HG03095 (cell line): Measurements from ENCODE around the gene SRSF3.
"Not testable (repeated sequence)": the region's sequence is repeated elsewhere in the genome, so short reads cannot be mapped to it uniquely, and the experiment has no call there.

Source experiments
- ATAC-seq: cut with Tn5 transposase; IDR thresholded peaks from one replicate; pipeline ENCODE4 v1.9.1; 2021; ENCODE audit warnings: moderate library complexity; ENCODE audit not compliant: unreplicated experiment

Gene SRSF3

DNA sequence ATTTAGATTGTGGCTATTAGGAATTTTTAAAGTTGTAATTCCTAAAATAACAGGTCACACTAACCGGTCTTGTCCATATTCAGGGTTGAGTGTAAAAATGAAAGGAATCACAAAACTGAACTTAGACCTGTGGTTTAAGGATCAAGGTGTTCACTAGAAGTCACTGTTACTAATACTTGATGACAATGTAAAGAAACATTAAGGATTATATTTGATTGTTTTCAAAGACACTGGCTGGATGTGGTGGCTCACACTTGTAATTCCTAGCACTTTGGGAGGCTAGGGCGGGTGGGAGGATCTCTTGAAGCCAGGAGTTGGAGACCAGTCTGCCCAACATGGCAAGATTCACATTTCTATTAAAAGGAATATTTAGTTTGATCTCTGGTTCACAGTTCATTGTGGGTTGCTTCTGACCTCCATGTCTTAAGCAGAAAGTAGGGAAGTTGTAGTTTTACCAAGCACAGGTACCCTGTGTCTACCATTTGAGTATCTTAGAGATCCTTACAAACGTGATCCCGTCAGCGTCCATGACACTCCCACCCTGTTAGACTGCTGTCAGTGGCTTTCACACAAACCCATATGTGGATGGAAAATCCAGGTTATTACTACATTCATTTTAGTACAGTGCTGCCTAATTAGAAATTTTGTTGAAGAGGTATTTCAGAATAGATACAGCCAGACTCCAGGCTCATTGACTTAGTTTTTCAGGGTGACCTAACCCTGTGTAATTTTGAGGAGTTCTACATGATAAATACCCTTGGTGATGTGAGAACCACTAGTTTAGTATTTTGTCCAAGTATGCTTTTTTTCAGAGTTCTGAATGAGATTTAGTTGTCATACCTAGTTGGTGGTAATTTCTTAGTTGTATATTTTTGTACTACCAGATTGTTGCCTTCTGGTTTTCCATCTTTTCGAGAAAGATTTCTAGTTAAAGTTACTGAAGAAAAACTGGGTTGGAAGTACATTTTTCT lies 10.2 kb downstream of the SRSF3 start:
- no peak for ATAC-seq

DNA sequence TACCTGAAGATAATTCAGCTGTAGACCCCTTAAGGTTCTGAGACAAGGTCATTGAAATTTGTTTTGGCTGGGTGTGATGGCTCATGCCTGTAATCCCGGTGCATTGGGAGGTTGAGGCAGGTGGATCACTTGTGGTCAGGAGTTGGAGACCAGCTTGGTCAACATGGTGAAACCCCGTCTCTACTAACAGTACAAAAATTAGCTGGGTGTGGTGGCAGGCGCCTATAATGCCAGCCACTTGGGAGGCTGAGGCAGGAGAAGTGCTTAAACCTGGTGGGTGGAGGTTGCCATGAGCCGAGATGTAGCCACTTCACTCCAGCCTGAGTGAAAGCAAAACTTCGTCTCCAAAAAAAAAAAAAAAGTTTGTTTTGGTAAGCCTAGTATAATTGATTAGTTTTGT lies 11.0 kb downstream of the SRSF3 start:
- ATAC-seq = no peak

DNA sequence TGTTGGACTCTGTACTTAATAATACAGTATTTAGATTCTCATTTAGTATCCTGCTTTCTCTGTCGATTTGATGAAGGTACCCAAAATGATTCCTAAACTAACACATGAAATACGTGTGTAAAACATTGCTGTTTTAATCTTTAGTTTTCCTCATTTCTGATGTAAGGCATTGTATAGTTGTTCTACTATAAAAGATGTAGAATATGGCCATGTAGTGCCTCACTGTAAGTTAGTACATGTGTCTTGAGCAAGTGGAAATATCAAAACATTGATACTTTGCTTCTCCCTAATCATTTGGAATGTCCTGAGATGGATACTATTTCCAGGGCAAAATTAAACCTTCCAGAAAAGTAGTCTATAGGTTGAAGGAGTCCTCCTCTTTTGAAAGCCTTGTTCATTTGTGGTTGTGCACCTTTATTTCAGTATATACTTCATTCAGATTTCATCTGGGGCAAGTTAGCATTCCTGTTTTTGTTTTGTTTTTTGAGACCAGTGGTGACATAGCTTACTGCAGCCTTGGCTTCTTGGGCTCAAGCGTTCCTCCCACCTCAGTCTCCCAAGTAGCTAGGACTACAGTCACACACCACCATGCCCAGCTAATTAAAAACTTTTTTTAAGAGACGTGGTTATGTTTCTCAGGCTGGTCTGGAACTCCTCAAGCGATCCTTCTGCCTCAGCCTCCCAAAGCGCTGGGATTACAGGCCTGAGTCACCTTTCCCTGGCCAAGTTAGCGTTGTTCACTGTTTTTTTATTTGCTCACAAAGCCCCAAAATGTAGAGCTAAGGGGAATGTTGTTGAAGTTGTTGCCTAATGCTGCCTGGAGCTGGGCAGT lies 11.6 kb downstream of the SRSF3 start:
- no peak for ATAC-seq

DNA sequence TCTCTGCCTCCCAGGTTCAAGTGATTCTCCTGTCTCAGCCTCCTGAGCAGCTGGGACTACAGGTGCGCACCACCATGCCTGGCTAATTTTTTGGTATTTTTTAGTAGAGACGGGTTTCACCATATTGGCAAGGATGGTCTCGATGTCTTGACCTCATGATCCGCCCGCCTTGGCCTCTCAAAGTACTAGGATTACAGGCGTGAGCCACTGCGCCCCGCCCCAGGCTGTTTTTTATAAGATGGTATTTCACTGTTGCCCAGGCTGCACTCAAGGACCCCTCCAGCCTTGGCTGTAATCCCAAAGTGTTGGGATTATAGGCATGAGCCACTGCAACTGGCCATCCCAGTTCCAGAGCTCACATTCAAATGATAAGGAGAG lies 13.1 kb downstream of the SRSF3 start:
- not testable (repeated sequence) for ATAC-seq

DNA sequence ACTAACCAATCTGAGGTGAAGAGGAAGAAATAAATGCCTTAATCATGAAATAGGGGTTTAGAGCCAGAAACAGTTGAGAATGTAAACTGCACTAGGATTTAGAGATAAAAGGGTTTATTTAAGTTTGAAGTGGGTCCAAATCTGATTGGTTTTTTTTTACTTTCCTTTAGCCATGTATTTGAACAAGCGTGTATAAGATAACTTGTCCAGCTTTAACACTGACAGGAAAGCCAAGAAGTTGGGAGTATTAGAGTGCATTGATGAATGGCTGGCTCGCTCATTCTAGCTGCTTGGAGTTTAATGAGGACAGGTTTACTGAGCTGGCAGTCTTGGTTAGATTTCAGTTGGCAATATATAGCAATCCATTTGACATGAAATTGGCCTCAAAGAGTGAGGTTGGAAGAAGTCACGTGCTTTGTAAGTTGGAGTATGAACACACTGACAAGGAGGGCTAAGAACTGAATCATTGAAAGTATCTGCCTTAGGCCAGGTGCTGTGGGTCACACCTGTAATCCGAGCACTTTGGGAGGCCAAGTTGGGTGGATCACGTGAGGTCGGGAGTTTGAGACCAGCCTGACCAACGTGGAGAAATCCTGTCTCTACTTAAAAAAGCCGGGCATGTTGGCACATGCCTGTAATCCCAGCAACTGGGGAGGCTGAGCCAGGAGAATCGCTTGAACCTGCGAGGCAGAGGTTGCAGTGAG lies 13.7 kb downstream of the SRSF3 start:
- ATAC-seq = no peak

DNA sequence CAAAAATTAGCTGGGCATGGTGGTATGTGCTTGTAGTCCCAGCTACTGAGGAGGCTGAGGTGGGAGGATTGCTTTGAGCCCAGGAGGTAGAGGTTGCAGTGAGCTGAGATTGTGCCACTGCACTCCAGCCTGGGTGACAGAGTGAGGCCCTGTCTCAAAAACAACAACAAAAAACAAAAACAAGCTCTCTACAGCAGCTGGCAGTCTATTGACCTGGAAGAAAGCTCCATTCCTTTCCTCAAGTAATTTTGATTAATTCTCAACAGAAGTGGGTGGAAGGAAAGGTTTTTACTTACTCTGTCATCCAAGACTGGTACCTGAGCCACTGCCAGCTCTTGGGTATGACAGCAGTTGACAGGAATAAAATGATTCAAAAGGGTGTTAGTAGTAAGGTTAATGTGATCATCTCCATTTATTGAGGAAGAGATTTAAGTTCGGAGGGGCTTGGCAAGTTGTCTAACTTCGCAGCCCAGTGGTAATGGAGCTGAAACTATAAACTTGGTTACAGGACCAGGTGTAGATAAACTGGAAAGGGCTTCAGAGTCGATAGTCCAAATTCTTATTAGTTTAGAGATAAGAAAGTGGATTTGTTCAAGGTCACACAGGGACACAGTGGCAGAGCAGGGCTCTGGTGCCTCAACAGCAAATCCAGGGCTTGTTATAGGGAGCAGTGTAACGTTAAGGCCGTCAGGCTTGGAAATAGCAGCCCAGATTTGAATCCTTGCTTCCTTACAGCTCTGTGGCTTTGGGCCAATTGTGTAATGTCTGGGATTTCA lies 14.8 kb downstream of the SRSF3 start:
- ATAC-seq = no peak

DNA sequence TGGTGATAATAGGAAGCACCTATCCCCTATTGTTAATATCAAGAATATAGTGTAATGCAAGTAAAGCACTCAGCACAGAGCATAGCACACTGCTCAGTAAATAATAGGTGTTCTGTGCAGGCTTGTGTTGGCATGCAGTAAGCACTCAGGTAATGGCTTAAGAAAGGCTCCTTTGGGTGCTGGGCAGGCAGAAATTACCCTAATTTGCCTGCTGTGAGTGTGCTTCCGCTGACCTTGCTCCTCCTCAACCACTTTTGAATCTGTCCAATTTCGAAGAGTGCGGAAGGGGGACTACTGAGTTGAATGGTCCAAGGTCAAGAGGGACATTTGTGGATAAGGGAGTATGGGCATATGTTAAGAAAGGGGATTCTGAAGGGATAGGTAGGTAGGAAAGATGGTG lies 15.4 kb downstream of the SRSF3 start:
- ATAC-seq = no peak

DNA sequence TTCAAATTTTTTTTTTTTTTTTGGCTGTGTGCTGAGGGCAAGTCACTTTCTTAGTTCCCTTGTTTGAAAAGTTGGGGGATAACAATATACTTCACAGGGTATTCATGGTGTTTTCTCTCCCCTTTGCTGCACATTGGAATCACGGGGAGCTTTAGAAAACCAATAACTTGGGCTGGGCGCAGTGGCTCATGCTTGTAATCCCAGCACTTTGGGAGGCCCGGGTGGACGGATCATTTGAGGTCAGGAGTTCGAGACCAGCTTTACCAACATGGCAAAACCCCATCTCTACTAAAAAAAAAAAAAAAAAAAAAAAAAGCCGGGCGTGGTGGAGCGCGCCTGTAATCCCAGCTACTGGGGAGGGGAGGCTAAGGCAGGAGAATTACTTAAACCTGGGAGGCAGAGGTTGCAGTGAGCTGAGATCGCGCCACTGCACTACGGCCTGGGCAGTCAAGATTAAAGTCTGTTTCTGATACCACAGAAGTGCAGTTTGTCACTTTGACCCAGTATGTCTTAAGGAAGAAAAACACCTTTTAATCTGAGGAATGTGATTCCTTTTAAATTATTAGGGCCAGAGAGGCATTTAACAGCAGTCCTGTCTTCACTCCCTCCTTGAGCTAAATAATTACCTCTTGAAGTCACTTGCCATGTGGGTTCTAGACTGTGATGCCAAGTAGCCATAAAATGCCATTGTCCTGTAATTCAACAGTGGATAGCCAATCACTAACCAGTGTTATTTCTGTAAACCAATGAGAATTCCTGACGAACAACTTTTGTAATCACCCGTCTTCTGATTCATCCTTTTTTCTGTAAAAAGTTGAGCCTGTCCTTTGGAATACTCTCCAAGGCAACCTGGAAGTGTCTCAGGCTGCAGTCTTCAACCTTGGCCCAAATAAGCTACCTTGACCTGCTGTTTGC lies 16.1 kb downstream of the SRSF3 start:
- ATAC-seq = no peak

DNA sequence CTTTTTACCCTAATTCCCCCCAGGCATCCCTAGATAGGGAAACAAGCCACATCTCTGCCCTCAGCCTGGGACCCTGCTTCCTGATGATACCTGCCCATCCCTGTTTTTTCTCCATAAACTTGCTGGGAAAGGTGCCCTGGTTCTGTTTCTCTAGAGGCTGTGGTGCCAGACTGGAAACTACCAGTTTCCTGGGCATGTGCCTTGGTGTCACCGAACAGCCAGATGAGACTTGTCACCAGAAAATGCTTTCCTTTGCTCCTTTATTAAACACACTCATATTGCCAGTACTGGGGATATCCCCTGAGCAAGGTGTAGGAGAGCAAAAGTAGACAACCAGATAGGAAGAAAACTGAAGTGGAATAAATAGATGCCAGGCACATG lies 16.8 kb downstream of the SRSF3 start:
- no peak for ATAC-seq

DNA sequence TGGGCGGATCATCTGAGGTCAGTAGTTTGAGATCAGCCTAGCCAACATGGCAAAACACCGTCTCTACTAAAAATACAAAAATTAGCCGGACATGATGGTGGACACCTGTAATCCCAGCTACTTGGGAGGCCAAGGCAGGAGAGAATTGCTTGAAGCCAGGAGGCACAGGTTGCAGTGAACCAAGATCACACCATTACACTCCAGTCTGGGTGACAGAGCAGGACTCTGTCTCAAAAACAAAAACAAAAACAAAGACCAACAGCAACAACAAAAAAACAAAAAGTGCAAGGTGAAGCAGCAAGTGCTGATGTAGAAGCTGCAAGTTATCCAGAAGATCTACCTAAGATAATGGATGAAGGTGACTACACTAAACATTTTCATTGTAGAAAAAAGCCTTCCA lies 17.5 kb downstream of the SRSF3 start:
- ATAC-seq = not testable (repeated sequence)

DNA sequence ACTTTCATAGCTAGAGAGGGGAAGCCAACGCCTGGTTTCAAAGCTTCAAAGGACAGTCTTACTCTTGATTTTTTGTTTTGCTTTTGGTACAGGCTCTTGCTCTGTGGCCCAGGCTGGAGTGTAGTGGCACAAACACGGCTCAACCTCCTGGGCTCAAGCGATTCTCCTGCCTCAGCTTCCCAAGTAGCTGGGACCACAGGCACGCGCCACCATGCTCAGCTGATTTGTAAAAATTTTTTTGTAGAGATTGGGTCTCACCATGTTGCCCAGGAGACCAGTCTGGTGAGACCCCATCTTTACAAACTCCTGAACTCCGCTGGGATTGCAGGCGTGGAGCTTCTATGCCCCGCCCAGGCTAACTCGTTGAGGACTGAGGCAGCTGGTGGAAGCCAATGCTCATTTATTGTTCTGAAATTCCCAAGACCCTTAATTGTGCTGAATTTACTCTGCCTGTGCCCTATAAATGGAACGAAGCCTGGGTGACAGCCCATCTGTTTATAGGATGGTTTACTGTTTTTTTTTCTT lies 18.0 kb downstream of the SRSF3 start:
- no peak for ATAC-seq

DNA sequence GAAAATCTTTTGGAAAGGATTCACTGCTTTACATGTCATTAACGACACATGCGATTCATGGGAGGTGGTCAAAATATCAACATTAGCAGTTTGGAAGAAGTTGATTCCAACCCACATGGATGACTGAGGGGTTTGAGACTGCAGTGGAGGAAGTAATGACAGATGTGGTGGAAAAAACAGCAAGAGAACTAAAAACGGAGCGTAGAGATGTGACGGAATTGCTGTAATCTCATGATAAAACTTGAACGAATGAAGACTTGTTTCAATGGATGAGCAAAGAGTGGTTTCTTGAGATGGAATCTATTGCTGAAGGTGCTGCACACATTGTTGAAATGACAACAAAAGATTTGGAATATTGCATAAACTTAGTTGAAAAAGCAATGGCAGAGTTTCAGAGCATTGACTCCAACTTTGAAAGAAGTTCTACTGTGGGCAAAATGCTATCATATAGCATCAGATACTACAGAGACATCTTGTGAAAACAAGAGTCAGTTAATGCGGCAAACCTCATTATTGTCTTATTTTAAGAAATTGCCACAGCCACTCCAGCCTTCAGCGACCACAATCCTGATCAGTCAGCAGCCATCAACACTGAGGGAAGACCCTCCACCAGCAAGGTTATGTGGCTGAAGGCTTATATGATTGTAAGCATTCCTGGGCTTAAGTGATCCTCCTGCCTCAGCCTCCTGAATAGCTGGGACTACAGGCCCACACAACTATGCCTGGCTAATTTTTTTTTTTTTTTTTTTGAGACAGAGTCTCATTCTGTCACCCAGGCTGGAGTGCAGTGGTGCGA lies 19.2 kb downstream of the SRSF3 start:
- no peak for ATAC-seq

DNA sequence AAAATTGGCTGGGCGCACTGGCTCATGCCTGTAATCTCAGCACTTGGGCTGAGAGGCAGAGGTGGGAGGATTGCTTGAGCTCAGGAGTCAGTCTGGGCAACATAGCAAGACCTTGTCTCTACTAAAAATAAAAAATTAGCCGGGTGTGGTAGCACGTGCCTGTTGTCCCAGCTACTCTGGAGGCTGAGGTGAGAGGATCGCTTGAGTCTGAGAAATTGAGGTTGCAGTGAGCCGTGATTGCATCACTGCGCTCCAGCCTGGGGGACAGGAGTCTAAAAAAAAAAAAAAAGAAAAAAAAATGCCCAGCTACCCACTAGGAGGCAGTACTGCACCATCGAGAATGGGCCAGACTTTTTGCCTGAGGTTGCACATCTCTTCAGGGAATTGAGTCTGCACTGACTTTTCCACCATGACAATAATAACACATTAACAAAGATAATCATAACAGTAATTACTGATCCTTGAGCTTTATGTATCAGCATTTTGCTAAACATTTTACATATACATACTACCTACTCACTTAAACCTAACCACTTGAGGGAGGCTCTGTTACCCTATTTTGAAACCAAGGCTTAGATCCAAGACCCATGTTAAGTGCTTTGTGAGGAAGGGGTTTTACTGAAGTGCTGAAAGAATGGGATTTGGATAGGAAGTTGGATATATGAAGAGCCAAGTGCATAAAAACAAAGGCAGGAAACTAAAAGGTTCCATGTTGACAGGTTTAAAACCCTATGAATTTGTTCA lies 21.0 kb downstream of the SRSF3 start:
- ATAC-seq = no peak

DNA sequence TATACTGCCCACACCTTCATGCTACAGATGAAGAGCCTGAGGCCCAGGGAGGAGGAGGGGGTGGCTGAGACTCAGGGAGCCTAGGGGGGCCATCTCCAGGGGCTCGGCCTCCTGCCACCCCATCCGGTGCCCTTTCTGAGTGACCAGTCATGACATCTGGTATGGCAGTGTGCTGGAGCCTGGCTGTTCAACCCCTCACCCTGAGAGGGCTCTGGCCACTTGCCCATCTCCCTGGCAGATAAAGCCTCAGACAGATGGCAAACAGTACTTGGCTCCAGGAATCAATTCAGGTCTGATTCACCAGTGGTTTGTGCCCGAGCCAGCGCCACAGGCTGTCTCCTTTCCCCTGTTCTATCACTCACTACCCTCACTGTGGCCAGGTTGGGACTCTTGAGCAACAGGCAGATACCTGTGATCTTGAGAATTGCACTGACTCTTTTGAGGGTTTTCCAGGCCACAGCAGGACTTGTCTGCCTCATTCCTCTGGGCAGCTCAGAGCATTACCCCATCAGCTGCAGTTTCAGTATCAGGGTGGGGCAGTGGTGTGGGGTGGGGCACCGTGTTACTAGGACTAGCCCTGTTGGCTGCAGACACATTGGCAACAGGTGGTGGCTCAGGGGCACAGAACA lies 22.8 kb downstream of the SRSF3 start:
- no peak for ATAC-seq

DNA sequence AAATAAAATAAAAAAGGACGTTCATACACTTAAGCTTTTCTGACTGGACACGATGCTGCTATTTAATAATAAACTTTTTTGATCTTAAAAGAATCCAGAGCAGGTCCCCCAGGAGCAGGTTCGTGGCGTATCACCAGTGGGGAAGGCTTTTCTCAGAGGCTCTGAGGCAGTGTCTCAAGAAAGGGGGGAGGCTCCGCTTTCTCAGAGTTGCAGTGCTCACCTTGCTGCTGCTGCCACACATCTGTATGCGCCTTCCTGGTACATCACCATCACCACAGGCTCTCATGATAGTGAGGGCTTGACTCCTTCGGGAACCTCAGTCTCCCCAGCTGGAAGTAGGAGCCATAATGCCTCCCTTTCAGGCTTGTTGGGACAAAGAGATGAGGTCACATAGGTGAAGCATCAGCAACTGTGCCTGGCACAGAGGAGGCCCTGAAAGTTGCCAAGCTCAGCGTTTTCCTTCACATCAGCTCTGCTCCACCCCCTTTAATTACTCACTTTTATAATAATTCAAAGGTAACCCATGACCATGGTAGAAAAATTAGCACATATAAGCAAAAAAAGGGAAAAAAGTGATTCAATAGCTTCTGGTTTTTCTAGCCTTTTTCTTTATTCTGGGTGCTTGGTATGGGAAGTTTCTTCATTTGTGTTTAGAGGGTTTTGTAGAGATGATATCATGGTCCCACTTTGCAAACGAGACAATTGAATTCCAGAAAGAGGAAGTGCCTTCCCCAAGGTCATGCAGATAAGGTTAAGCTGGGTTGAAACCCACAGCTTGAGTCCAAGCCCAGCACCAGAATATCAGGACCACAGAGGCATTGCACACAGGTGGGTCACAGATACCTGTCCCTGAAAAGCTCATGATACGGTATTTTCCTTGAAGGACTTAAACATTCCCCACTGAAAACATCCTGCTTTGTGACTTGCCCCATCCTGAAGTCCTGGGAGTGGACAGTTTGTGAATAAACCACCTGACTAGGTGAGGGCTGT lies 24.5 kb downstream of the SRSF3 start:
- ATAC-seq = no peak

DNA sequence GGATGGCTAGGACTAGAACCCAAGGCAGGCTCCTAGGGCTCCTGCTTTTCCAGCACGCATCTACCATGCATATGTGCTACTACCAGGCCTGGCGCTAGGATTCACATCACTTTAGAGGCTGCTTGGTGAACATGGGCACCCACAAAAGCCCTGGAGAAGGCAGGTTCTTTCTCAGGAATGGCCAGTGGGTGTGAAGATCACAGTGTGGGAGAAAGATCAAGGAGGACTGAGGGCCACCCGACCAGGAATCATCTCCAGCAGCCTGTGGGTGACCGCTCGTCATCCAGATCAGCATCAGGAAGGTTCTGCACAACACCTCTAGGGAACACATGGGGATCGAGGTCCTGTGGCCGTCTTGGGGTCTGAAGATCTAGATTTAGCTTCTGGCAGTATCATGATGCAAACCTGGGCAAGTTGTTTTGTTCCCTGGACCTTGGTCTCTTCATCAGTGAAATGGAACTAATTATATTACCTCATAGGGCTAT lies 27.3 kb downstream of the SRSF3 start:
- no peak for ATAC-seq
